Adrenal gland (tissue), 5 donors: Measurements from ENCODE around the gene WWTR1.

Source experiments
- CTCF ChIP-seq, 6 experiments: fragments of 450-650 bp in 4 of 6; fragments of 200-600 bp in 2 of 6; sonication (generic) in 1 of 6; IDR thresholded peaks; 1 replicate in 5 of 6; 2 replicates in 1 of 6; pipeline versions ENCODE4 v1.5.1 to v1.8.0; 2016 to 2021; ENCODE audit warnings: antibody characterized with exemption in 6 of 6, mild to moderate bottlenecking in 2 of 6, moderate library complexity in 1 of 6
- POLR2A ChIP-seq, 2 donors: fragments of 450-650 bp; IDR thresholded peaks; one replicate each; pipeline ENCODE4 v1.6.1; 2017; ENCODE audit warnings: antibody characterized with exemption in 2 of 2, mild to moderate bottlenecking in 2 of 2, moderate library complexity in 1 of 2
- donor health status: DM: no; HTN: no; CAD: no.

GRCh38 chr3:149635396-149635795 is 22.4 kb downstream of the WWTR1 start:
- TF ChIP-seq POLR2A (IDR thresholded peaks at IDR 0.05) (no peak), CTCF (IDR thresholded peaks at IDR 0.05) (no peak)
